ENCODE data around the gene CD40. TPM values are rescaled to one million over a fixed set of nuclear protein-coding genes. Genes with fewer than 3 reads are reported as not detected.

CD40 gene
- total and polyA plus RNA-seq, 7 experiments from 2014 or later, result 1.7 to 10.0 (median 4.0) TPM

DNA sequence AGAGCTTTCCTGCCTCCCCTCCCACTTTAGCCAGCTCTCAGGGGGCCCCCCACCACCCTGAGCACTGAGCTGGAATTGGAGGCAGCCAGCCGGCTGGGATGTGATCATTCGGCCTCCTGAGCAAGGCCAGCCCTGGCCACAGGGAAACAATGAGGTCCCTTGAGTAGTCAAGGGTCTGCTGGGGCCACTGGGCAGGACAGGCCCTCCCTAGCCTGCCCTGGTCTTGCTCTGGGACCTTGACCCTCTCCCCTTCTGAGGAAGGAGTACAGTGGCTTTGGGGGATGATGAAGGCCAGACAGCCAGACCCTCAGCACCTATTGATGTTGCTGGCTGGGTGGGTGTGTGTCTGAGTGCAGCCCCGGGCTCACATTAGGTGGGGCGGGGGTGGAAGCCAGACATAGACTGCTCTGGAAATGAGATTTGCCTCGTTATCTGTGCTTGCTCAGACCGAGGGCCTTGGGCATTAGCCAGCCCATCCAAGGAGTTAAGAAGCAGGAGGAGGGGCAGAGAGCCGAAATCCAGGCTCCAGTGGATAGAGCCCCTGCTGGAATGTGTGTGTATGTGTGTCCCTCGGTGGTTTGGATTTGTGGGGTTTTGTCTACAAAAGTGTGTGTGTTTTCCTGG, 21.3 kb downstream of the CD40 start:
- CTCF ChIA-PET, result interaction anchor here (0.5 kb wide), 1 partner anchor 386 kb away, joined by 3 read pairs; no protein-coding TSS in a partner anchor
- Mint-ChIP-seq H3K27me3 (peaks cover 34 to 70% (median 48%) of the 10 kb centered on the region in 5 donors), H3K9me3 (peaks cover 0 to 2% (median 0%) of the 10 kb centered on the region in 11 donors)

DNA sequence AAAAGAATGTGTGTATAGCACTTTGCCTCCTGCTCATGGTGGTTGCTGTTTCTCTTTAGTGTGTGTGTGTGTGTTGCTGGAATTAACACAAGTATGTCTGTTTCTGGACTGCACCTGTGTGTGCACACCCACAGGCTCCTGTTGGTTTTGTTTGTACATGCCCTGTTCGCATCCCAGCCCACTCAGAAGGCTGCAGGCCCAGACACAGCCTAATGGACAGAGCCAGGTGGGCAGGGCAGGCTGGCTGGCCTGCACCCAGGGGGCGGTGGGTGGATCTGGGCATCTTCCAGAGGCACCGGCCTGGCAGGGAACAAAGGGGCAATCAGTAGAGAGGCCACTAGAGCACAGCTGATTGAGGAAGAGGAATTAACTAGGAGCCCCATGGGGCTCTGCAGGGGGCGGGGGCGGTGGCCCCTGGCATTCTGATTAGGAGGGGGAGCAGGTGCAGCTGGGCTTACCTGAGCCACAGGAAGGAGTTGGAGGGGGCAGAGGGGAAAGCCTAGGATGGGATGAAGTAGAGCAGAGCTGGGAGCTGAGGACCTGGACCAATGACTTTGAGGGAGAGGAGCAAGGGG, 21.9 kb downstream of the CD40 start:
- no peaks in the 10 kb centered on the region for H3K36me3 ChIP-seq (ENCODE audit: control insufficient read depth in 2 of 3, insufficient read depth in 3 of 3, low read length in 3 of 3)
- DNase-seq (no peak), ATAC-seq (no peak)
- Mint-ChIP-seq H3K36me3 (no peaks in the 10 kb centered on the region), H3K27ac (no peak overlapping the region), H3K4me1 (peaks cover 0 to under 1% (median 0%) of the 10 kb centered on the region in 7 donors), H3K27me3 (peaks cover 30 to 64% (median 45%) of the 10 kb centered on the region in 5 donors), H3K9me3 (peaks cover 0 to 2% (median 0%) of the 10 kb centered on the region in 11 donors), H3K4me3 (no peak overlapping the region)
- ChIA-PET CTCF (no interaction called here), POLR2A (no interaction called here)
- no peak overlapping the region for H3K4me3 ChIP-seq (ENCODE audit: low read length)
- H3K27me3 ChIP-seq (ENCODE audit: control insufficient read depth in 2 of 2, insufficient read depth in 2 of 2, low read length in 2 of 2), result no peaks in the 10 kb centered on the region
- no peak overlapping the region for H3K27ac ChIP-seq (ENCODE audit: low read depth, low read length)
- H3K4me1 ChIP-seq (ENCODE audit: control insufficient read depth in 2 of 2, insufficient read depth in 2 of 2, low read length in 2 of 2), result no peaks in the 10 kb centered on the region
- intact Hi-C loops (cut with micrococcal nuclease), result loop anchor here in 1 of 2 donors (10.0 kb wide), 1 partner anchor 205 kb away; no protein-coding TSS in a partner anchor
- no peaks in the 10 kb centered on the region for H3K9me3 ChIP-seq (ENCODE audit: control insufficient read depth in 2 of 3, low read length in 3 of 3)

More for the DNA sequence above, 21.3 kb downstream of the CD40 start:
- no peaks in the 10 kb centered on the region for H3K4me1 ChIP-seq (ENCODE audit: control insufficient read depth in 2 of 2, insufficient read depth in 2 of 2, low read length in 2 of 2)
- H3K27me3 ChIP-seq (ENCODE audit: control insufficient read depth in 2 of 2, insufficient read depth in 2 of 2, low read length in 2 of 2), result no peaks in the 10 kb centered on the region
- no peak for ATAC-seq
- DNase-seq, result no peak
- intact Hi-C loops (cut with micrococcal nuclease), result loop anchor here in 1 of 2 donors (10.0 kb wide), 1 partner anchor 205 kb away; no protein-coding TSS in a partner anchor
- no peaks in the 10 kb centered on the region for H3K36me3 ChIP-seq (ENCODE audit: control insufficient read depth in 2 of 3, insufficient read depth in 3 of 3, low read length in 3 of 3)
- Mint-ChIP-seq H3K36me3 (no peaks in the 10 kb centered on the region), H3K27ac (no peak overlapping the region), H3K4me3 (no peak overlapping the region), H3K4me1 (peaks cover 0 to 2% (median 0%) of the 10 kb centered on the region in 7 donors)
- no peak overlapping the region for H3K27ac ChIP-seq (ENCODE audit: low read depth, low read length)
- POLR2A ChIA-PET, result no interaction called here
- H3K9me3 ChIP-seq (ENCODE audit: control insufficient read depth in 2 of 3, low read length in 3 of 3), result no peaks in the 10 kb centered on the region
- H3K4me3 ChIP-seq (ENCODE audit: low read length), result no peak overlapping the region

DNA sequence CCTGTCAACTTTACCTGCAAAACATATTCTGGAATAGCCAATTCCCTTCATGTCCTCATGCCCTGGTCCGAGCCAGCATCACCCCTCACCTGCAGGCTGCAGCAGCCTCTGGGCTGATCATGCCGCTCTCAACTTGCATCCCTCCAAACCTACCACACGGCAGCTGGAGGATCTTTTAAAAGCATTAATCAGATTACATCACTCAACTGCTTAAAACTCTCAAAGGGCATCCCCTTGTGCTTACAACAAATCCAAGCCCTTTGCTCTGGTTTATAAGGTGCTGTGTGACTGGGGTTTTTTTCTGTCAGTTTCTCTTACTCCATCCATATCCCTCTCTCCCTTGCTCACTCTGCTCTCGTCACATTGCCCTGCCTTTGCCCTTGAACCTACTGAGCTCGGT, 24.0 kb downstream of the CD40 start:
- intact Hi-C loops (cut with micrococcal nuclease), result no loop called here

DNA sequence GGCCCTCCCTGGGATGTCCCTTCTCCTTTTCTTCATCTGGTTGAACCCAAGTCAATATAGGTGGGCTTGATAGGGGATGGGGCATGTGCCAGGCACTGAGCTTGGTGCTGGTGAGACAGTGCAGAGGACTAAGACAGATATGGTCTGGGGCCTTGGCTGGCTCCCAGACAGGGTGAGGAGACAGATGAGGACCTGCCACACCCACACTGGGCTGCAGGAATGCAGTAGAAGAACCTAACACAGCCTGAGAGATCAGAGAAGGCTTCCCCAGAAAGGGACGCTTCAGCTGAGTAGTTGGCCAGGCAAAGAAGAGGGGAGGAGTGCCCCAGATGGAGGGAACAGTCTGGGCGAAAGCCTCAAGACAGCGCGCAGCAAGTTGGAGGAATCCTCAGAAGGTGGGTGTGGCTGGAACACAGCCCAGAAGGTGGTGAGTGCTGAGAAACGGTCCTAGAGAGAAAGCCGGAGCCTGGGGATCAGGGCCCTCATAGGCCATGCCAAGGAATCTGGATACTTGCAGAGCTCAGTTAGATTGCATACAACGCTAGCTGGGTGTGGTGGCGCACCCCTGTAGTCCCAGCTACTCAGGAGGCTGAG, 26.4 kb downstream of the CD40 start:
- CTCF ChIA-PET, result no interaction called here
- Histone ChIP-seq H3K27me3 (ENCODE audit: control insufficient read depth in 2 of 2, insufficient read depth in 2 of 2, low read length in 2 of 2) (no peaks in the 10 kb centered on the region), H3K9me3 (ENCODE audit: control insufficient read depth in 2 of 3, low read length in 3 of 3) (no peaks in the 10 kb centered on the region), H3K36me3 (ENCODE audit: control insufficient read depth in 2 of 3, insufficient read depth in 3 of 3, low read length in 3 of 3) (no peaks in the 10 kb centered on the region), H3K4me3 (ENCODE audit: low read length) (no peak overlapping the region), H3K4me1 (ENCODE audit: control insufficient read depth in 2 of 2, insufficient read depth in 2 of 2, low read length in 2 of 2) (no peaks in the 10 kb centered on the region), H3K27ac (ENCODE audit: low read depth, low read length) (no peak overlapping the region)
- H3K27ac Mint-ChIP-seq, result no peak overlapping the region
- peaks cover 26 to 31% (median 29%) of the 10 kb centered on the region in 5 donors for H3K27me3 Mint-ChIP-seq
- no peaks in the 10 kb centered on the region for H3K4me1 Mint-ChIP-seq
- no peak overlapping the region for H3K4me3 Mint-ChIP-seq
- ATAC-seq, result no peak
- peaks cover 0 to 2% (median 0%) of the 10 kb centered on the region in 11 donors for H3K9me3 Mint-ChIP-seq
- no peaks in the 10 kb centered on the region for H3K36me3 Mint-ChIP-seq
- intact Hi-C loops (cut with micrococcal nuclease), result no loop called here
- POLR2A ChIA-PET, result no interaction called here
- no peak for DNase-seq

More for the DNA sequence above, 24.0 kb downstream of the CD40 start:
- no peaks in the 10 kb centered on the region for H3K4me1 Mint-ChIP-seq
- ChIA-PET CTCF (no interaction called here), POLR2A (no interaction called here)
- Histone ChIP-seq H3K4me1 (ENCODE audit: control insufficient read depth in 2 of 2, insufficient read depth in 2 of 2, low read length in 2 of 2) (no peaks in the 10 kb centered on the region), H3K4me3 (ENCODE audit: low read length) (no peak overlapping the region), H3K27me3 (ENCODE audit: control insufficient read depth in 2 of 2, insufficient read depth in 2 of 2, low read length in 2 of 2) (no peaks in the 10 kb centered on the region), H3K27ac (ENCODE audit: low read depth, low read length) (no peak overlapping the region), H3K9me3 (ENCODE audit: control insufficient read depth in 2 of 3, low read length in 3 of 3) (no peaks in the 10 kb centered on the region), H3K36me3 (ENCODE audit: control insufficient read depth in 2 of 3, insufficient read depth in 3 of 3, low read length in 3 of 3) (no peaks in the 10 kb centered on the region)
- DNase-seq, result no peak
- no peak overlapping the region for H3K4me3 Mint-ChIP-seq
- ATAC-seq, result no peak
- H3K36me3 Mint-ChIP-seq, result no peaks in the 10 kb centered on the region
- no peak overlapping the region for H3K27ac Mint-ChIP-seq
- H3K9me3 Mint-ChIP-seq, result peaks cover 0 to 2% (median 0%) of the 10 kb centered on the region in 11 donors
- H3K27me3 Mint-ChIP-seq, result peaks cover 27 to 47% (median 38%) of the 10 kb centered on the region in 5 donors

DNA sequence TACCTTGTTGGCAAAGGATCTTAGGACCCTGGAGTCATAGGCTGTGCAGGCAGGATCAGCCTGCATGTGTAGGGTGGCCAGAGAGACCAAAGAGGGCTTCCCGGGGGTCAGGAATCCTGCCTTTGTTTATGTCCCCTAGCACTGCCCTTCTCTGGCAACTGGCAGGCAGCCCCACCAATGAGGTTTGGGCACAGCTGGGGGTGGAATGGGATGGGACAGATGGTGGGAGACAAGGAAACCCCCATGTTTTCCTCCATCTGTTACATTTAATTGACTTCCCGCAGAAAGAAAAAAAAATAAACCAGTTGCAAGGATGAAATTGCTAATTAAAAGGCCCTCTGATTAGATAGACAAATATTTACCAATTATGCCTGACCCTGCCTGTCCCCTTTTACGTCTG, 27.6 kb downstream of the CD40 start:
- ATAC-seq (no peak), DNase-seq (no peak)
- CTCF ChIA-PET, result no interaction called here
- POLR2A ChIA-PET, result no interaction called here
- no peaks in the 10 kb centered on the region for H3K36me3 Mint-ChIP-seq
- no peak overlapping the region for H3K4me3 Mint-ChIP-seq
- Histone ChIP-seq H3K36me3 (ENCODE audit: control insufficient read depth in 2 of 3, insufficient read depth in 3 of 3, low read length in 3 of 3) (no peaks in the 10 kb centered on the region), H3K9me3 (ENCODE audit: control insufficient read depth in 2 of 3, low read length in 3 of 3) (no peaks in the 10 kb centered on the region), H3K4me1 (ENCODE audit: control insufficient read depth in 2 of 2, insufficient read depth in 2 of 2, low read length in 2 of 2) (no peaks in the 10 kb centered on the region), H3K27ac (ENCODE audit: low read depth, low read length) (no peak overlapping the region), H3K4me3 (ENCODE audit: low read length) (no peak overlapping the region), H3K27me3 (ENCODE audit: control insufficient read depth in 2 of 2, insufficient read depth in 2 of 2, low read length in 2 of 2) (no peaks in the 10 kb centered on the region)
- H3K9me3 Mint-ChIP-seq, result no peaks in the 10 kb centered on the region
- peaks cover 18 to 26% (median 22%) of the 10 kb centered on the region in 5 donors for H3K27me3 Mint-ChIP-seq
- H3K4me1 Mint-ChIP-seq, result no peaks in the 10 kb centered on the region
- no peak overlapping the region for H3K27ac Mint-ChIP-seq
- intact Hi-C loops (cut with micrococcal nuclease), result no loop called here

DNA sequence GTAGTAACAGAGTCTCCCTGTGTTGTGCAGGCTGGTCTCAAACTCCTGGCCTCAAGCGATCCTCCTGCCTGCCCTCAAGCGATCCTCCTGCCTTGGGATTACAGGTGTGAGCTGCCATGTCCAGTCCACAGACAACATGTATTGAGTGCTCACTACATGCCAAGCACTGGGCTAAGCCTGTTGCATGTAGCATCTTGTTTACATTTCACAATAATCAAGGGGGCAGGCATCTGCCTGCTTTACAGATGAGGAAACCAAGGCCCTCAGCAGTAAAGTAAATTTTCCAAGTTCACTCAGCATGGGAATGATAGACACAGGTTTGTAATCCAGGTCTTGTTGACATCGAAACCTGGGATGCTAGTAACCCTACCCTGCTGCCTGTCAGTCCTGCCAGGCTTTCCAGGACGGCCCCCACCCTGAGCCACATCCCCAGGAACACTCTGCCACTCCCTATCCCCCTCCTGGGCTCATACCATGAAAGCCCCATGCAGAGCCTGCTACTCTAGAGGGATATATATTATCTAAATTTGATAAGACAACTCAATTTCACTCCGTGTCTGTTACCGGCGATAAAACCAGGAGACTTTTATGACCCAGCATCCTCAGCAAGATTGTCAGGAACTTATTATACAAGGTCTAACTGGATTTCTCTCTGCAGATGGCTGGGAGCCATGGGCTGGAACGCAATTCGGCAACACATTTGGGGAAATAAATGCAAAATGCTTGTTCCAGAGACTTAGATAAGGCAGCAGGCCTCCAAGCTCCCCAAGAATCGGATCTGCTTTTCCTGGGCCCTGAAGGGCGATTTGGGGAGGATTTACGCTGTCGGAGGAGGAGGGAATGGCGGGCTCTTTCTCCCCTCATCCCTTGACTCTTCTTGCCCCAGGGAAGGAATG, 30.4 kb downstream of the CD40 start:
- H3K9me3 Mint-ChIP-seq, result no peaks in the 10 kb centered on the region
- no peak overlapping the region for H3K4me3 ChIP-seq (ENCODE audit: low read length)
- H3K4me1 Mint-ChIP-seq, result no peaks in the 10 kb centered on the region
- no peaks in the 10 kb centered on the region for H3K36me3 ChIP-seq (ENCODE audit: control insufficient read depth in 2 of 3, insufficient read depth in 3 of 3, low read length in 3 of 3)
- ATAC-seq, result no peak
- H3K36me3 Mint-ChIP-seq, result no peaks in the 10 kb centered on the region
- CTCF ChIA-PET, result no interaction called here
- H3K4me1 ChIP-seq (ENCODE audit: control insufficient read depth in 2 of 2, insufficient read depth in 2 of 2, low read length in 2 of 2), result no peaks in the 10 kb centered on the region
- H3K27me3 Mint-ChIP-seq, result peaks cover 0 to 5% (median 0%) of the 10 kb centered on the region in 5 donors
- no peaks in the 10 kb centered on the region for H3K27me3 ChIP-seq (ENCODE audit: control insufficient read depth in 2 of 2, insufficient read depth in 2 of 2, low read length in 2 of 2)
- intact Hi-C loops (cut with micrococcal nuclease), result no loop called here
- no peak overlapping the region for H3K4me3 Mint-ChIP-seq
- DNase-seq, result no peak
- H3K27ac ChIP-seq (ENCODE audit: low read depth, low read length), result no peak overlapping the region
- H3K27ac Mint-ChIP-seq, result no peak overlapping the region
- POLR2A ChIA-PET, result no interaction called here
- no peaks in the 10 kb centered on the region for H3K9me3 ChIP-seq (ENCODE audit: control insufficient read depth in 2 of 3, low read length in 3 of 3)

Measured in naive thymus-derived CD4-positive, alpha-beta T cell (primary cell).